ENCODE data around the gene PBLD.

DNA sequence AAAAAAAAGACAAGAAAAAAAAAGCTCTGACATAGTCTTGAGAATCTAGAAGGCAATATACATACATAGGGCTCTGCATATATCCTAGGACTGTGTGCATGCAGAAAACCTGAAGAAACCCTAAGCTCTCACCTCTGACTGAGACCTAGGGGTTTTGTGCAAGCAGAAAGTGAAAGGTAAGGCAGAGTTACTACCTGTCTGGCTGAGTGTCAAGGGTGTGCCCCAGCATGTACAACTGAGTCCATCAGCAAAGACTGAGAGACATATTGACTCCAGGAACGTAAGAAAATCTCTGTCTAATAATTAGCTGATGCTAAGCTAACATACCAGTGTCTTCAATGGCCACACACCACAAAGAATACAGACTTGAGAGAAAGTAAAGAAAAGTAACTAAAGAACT, 17.1 kb downstream of the PBLD start:
- TF ChIP-seq, protein P1, sequence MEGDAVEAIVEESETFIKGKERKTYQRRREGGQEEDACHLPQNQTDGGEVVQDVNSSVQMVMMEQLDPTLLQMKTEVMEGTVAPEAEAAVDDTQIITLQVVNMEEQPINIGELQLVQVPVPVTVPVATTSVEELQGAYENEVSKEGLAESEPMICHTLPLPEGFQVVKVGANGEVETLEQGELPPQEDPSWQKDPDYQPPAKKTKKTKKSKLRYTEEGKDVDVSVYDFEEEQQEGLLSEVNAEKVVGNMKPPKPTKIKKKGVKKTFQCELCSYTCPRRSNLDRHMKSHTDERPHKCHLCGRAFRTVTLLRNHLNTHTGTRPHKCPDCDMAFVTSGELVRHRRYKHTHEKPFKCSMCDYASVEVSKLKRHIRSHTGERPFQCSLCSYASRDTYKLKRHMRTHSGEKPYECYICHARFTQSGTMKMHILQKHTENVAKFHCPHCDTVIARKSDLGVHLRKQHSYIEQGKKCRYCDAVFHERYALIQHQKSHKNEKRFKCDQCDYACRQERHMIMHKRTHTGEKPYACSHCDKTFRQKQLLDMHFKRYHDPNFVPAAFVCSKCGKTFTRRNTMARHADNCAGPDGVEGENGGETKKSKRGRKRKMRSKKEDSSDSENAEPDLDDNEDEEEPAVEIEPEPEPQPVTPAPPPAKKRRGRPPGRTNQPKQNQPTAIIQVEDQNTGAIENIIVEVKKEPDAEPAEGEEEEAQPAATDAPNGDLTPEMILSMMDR (IDR thresholded peaks at IDR 0.05) = no peak
- TF ChIP-seq POLR2A (IDR thresholded peaks at IDR 0.05) = no peak

Data from body of pancreas (tissue), 4 donors.